Stimulated activated CD8-positive, alpha-beta memory T cell treated with anti-CD3 and anti-CD28 coated beads, Interleukin-2, amount 100 ng/mL, for 48 hours (primary cell): ENCODE results near the gene MPIG6B.

Experiments used
- DNase-seq, 2 donors: peaks; one replicate each; pipeline ENCODE4 v3.0.0-alpha.2; 2020; ENCODE audit warnings: low read depth in 2 of 2

Gene MPIG6B

DNA sequence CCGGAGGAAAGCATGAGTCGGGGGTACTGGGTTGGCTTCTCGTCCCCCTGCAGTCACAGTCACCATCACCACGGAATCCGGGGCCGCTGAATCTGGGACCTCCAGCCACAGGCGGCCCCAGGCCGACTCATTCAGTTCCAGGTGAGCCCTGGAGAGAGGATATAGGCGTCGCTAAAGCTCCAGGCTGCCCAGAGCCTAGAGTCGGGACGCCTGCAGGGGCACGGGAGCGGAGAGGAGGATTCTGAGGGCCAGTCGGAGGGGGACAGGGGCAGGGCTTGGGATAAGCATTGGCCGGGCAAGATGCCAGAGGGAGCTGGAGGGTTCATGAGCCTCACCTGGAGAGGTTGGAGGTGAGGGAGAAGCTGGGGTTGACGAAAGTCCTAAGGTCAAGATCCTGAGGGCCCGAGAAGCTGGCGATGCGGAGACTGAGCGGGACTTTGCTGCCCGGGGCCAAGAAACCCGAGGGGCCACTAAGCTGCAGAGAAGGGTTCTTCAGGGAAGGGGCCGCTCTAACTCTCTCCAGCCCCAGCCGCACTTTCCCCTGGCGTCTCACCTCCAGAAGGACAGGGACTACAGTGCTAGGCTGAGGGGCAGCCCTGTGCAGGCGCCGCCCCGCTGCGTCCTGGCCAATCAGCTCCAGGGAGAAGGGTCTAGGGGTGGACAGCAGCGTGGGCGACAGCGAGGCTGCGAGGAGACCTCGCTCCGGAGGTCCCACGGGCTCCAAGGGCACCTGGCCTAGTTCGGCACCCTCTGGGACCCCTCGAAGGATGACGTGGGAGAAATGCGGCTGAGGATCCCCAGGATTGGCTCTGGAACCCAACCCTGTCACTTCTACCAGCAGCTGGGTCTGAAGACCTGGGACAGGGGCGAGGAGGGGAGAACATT, 43.0 kb downstream of the MPIG6B start:
- DNase-seq, result no peak

DNA sequence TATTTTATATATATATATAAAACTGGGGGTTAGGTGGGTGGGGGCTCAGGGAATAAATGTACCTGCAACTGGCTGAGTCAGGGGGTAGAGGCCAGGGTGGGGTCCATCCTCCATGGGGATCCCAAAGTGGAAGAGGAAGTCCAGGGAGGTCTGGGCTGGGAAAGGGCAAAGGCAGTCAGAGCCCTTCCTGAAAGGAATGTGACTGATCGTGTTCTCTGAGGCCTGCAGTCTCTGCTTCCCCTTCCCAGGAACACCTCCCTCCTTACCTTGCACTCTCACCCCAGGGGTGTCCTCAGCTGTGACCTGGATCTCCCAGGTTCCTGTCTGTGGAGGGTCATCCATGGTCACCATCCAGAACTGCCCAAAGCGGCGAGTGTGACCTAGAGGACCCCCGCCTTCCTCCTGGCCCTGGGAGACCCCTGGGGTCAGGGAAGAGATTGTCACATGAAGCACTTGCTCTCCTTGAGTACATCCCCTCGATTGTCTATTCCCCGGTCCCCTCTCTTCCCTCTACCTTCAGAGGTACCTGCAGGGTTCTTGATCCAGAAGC, 44.0 kb downstream of the MPIG6B start:
- no peak for DNase-seq

DNA sequence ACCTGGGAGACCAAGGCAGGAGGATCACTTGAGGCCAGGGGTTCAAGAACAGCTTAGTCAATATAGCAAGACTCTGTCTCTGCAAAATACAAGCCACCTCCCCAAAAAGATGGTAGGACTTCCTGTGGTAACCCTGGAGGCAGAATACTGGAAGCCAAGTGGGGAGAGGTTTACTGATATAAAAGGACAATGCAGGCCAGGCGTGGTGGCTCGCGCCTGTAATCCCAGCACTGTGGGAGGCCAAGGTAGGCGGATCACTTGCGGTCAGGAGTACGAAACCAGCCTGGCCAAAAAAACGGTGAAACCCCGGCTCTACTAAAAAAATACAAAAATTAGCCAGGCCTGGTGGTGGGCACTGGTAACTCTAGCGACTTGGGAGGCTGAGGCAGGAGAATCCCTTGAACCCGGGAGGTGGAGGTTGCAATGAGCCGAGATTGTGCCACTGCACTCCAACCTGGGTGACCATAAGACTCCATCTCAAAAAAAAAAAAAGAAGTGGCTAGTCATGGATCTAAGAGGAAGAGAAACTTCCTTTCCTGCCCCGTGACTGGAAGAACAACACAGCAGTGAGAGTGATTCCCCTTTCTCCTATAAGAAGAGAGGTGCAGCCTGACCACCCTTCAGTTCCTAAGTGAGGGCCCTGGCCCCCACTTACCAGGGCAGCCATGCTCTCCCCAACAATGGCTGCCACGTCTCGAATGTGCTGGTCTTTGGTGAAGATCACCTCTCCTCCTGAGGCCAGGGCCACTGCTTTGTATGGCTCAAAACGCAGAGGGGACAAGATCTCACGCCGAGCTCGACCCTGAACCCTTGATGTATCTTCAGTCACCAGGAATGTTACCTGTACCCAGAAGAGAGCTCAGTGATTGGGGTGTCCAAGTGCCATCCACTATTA, 45.4 kb downstream of the MPIG6B start:
- no peak for DNase-seq

DNA sequence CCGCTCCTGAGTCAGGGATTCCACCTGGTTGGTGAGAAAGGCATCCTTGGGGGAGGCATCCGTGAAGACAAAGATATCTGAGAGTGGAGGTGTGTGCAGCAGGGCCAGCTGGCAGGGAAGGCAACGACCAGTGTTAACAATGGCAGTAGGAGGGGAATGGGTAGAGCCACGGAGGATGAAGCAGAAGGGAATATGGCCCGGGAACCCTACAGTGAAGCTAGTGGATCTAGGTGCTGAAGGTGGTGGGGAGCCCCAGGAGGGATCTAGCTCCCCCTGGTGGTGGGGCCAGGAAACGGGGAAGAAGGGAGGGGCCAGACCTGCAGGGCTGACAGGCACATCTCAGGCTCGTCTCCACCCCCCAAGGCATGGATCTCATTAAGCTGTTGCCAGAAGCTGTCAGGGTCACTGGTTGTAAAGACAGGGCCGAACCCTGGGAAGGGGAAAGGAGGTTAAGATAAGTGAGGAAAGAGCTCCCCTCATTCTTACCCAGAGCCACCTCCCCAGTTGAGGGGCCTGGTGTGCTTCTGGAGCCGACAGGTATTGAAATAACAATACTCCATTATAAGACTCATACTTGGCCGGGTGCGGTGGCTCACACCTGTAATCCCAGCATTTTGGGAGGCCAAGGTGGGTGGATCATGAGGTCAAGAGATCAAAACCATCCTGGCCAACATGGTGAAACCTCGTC, 46.7 kb downstream of the MPIG6B start:
- peak; percentile 69 to 79 for DNase-seq

DNA sequence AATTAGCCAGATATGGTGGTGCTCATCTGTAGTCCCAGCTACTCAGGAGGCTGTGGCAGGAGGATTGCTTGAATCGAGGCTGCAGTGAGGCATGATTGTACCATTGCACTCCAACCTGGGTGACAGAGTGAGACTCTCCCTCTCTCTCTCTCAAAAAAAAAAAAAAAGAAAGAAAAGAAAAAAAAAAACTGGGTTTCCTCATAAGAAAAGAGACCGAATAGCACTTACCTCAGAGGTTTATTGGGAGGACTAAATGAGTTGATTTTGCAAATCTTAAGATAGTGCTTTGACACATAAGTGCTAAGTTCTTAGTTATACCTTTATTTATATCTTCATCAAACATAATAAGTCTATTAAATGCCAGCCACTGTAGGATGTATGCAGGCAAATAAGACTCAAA, 47.7 kb downstream of the MPIG6B start:
- no peak for DNase-seq

DNA sequence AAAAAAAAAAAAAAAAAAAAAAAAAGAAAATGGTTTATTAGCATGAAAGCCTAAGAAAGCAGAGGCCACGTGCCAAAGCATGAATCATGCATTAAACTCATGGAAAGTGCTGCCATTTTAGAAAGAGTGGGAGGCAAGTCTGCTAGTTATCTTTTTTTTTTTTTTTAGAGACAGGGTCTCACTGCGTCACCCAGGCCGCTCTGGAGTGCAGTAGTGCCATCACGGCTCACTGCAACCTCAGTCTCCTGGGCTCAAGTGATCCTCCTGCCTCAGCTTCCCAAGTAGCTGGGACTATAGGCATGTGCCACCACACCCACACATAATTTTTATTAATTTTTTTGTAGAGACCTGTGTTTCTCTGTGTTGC, 48.8 kb downstream of the MPIG6B start:
- DNase-seq, result no peak

DNA sequence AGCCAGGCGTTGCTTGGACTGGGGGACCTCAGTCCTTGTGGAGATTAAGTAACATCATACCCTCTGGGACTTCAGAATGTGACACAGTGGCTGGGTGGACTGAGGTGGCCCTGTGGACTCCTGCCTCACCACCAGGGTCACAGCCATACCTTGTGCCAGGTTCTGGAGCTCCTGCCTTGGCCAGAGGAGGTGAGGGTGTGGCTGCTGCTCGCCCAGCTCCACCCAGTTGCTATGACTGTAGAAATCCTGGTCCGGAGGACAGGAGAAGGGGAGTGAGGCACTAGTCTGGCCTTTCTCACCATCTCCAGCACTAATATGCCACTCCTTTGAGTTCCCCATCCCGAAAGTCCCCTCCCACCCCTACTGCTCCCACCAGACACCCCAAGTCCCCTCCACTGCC, 52.0 kb downstream of the MPIG6B start:
- DNase-seq, result no peak

DNA sequence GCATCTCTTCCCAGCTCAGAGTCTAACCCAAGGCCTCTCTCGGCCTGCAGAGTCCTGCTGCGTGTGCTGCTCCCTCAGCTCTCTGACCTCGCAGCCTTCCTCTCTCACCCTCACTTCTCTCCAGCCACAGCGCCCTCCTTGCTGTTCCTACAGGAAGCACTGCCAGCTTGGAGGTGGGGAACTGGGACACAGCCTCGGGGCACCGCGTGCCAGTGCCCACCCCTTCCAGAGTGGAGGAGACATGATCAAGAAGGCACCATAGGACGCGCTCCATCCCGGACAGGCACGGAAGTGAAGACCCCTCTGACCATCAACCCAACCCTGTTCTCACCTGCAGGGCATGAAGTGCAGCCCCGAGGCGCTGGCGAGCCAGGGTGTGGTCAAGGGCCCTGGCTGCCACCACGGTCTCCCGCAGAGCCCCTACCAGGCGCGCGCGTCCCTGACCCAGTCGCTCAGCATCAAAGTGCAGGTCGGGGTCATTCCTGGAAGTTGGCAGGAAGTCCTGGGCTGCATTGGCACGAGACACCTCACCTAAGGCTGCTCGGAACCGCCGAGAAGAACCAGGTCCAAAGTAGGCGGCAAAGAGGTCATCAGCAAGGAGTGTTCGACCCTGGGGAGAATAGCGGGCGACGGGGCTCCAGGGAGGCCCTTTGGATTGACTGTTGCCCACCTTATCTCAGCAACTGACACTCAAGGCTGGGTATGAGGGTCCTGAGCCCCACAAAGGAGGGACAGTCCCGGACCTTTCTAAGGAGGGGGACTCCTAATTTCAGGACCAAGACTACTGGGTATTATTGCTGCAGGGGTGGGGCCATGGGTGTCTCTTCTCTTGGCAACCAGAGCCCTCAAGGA, 52.7 kb downstream of the MPIG6B start:
- no peak for DNase-seq
